ENCODE measurements around the gene RCAN3.

DNA sequence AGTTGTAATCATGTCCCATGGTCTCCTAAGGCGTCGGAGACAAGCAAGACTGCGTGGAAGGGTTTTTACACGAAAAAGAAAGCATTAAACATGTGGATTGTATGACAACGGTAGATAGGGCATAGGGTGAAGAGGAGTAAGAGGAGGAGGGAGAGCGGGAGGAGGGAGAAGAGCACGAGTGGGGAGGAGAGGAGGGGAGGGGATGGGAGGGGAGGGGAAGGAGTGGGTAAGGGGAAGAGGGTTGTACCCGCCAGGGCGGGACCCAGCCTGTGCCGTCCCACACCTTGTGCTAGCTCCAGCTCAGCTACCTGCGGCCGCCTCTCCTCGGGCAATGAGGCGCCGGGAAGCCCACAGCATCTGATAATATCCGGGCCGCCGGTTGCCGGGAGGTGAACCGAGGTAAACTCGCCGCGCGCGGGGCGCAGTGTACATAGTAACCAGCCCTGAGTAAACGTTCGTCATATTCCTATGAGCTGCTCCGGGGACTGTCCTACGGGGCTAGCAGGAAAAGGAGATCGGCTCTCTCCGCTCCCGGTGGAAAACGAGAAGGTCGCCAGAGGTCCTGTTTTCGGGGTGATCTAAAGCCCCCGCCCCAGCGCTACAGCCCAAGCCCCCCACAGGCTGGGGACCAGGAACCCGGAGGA is 449 bp upstream of the RCAN3 start:
- TF ChIP-seq ZNF274 (IDR thresholded peaks at IDR 0.05; ENCODE audit: low read depth, low read length) (no peak), SUZ12 (IDR thresholded peaks at IDR 0.05; ENCODE audit: extremely low read depth, insufficient read depth, insufficient read length) (no peak)

Measured in NT2/D1 (cell line).